Mucosa of stomach (tissue), 1 donor: ENCODE measurements around the gene AMPD3.

Experiments
- H3K27me3 ChIP-seq: one replicate; pipeline ENCODE4 v1.7.0; 2013; ENCODE audit warnings: mild to moderate bottlenecking, low read length; ENCODE audit not compliant: control insufficient read depth, insufficient read depth
- H3K36me3 ChIP-seq: one replicate; pipeline ENCODE4 v1.7.0; 2013; ENCODE audit warnings: low read length; ENCODE audit not compliant: control insufficient read depth, insufficient read depth
- H3K4me1 ChIP-seq: one replicate; pipeline ENCODE4 v1.7.0; 2013; ENCODE audit warnings: mild to moderate bottlenecking, low read length; ENCODE audit not compliant: control insufficient read depth, insufficient read depth
- H3K4me3 ChIP-seq: one replicate; pipeline ENCODE4 v1.7.0; 2013; ENCODE audit warnings: low read length
- H3K9ac ChIP-seq: one replicate; pipeline ENCODE4 v1.7.0; 2013; ENCODE audit warnings: mild to moderate bottlenecking, low read length, moderate library complexity
- H3K9me3 ChIP-seq: one replicate; pipeline ENCODE4 v1.7.0; 2013; ENCODE audit warnings: mild to moderate bottlenecking, low read length, moderate library complexity; ENCODE audit not compliant: control insufficient read depth
- donor health status: Pancreatic carcinoma.

AMPD3 gene

GRCh38 chr11:10542776-10543175, 87.7 kb downstream of the AMPD3 start:
- H3K9ac ChIP-seq: no peak overlapping the region
- no peaks in the 10 kb centered on the region for H3K9me3 ChIP-seq
- H3K27me3 ChIP-seq: no peaks in the 10 kb centered on the region
- no peaks in the 10 kb centered on the region for H3K36me3 ChIP-seq
- peaks cover 7% of the 10 kb centered on the region for H3K4me1 ChIP-seq
- H3K4me3 ChIP-seq: no peak overlapping the region

GRCh38 chr11:10543782-10544181, 88.7 kb downstream of the AMPD3 start:
- no peak overlapping the region for H3K9ac ChIP-seq
- H3K4me1 ChIP-seq: peaks cover 7% of the 10 kb centered on the region
- no peaks in the 10 kb centered on the region for H3K36me3 ChIP-seq
- no peaks in the 10 kb centered on the region for H3K9me3 ChIP-seq
- no peaks in the 10 kb centered on the region for H3K27me3 ChIP-seq
- H3K4me3 ChIP-seq: no peak overlapping the region

- Histone ChIP-seq H3K27me3 (no peaks in the 10 kb centered on the region), H3K4me3 (no peak overlapping the region), H3K9me3 (no peaks in the 10 kb centered on the region), H3K36me3 (no peaks in the 10 kb centered on the region), H3K9ac (no peak overlapping the region), H3K4me1 (peaks cover 5% of the 10 kb centered on the region)
These were observed 89.7 kb downstream of the AMPD3 start for GRCh38 chr11:10544491-10545465.

GRCh38 chr11:10550503-10551289, 95.6 kb downstream of the AMPD3 start:
- H3K4me1 ChIP-seq: no peaks in the 10 kb centered on the region
- H3K27me3 ChIP-seq: no peaks in the 10 kb centered on the region
- no peak overlapping the region for H3K9ac ChIP-seq
- H3K4me3 ChIP-seq: no peak overlapping the region
- H3K9me3 ChIP-seq: peaks cover 3% of the 10 kb centered on the region
- H3K36me3 ChIP-seq: no peaks in the 10 kb centered on the region

GRCh38 chr11:10551290-10551592, 96.2 kb downstream of the AMPD3 start:
- no peaks in the 10 kb centered on the region for H3K36me3 ChIP-seq
- no peak overlapping the region for H3K4me3 ChIP-seq
- H3K9ac ChIP-seq: no peak overlapping the region

GRCh38 chr11:10551845-10552352, 96.8 kb downstream of the AMPD3 start:
- Histone ChIP-seq H3K36me3 (no peaks in the 10 kb centered on the region), H3K27me3 (no peaks in the 10 kb centered on the region), H3K9me3 (peaks cover 3% of the 10 kb centered on the region), H3K4me3 (no peak overlapping the region), H3K4me1 (no peaks in the 10 kb centered on the region), H3K9ac (no peak overlapping the region)

More at GRCh38 chr11:10551290-10551592, 96.2 kb downstream of the AMPD3 start:
- H3K9me3 ChIP-seq: peaks cover 3% of the 10 kb centered on the region
- H3K4me1 ChIP-seq: no peaks in the 10 kb centered on the region
- H3K27me3 ChIP-seq: no peaks in the 10 kb centered on the region

- H3K9ac ChIP-seq: no peak overlapping the region
- no peaks in the 10 kb centered on the region for H3K36me3 ChIP-seq
- H3K4me3 ChIP-seq: no peak overlapping the region
- H3K4me1 ChIP-seq: no peaks in the 10 kb centered on the region
- H3K27me3 ChIP-seq: no peaks in the 10 kb centered on the region
- peaks cover 3% of the 10 kb centered on the region for H3K9me3 ChIP-seq
These were observed 101.5 kb downstream of the AMPD3 start for GRCh38 chr11:10556590-10556989.
